SK-N-MC (cell line): ENCODE data around the gene ZNF391.

Source experiments
- DNase-seq: peaks from one replicate; pipeline ENCODE4 v3.0.0-alpha.2; 2011; ENCODE audit warnings: low read depth, low spot score
- H3K27ac ChIP-seq: fragments of 200-600 bp; sonication (generic); 2 replicates; pipeline ENCODE4 v1.5.1; 2016; ENCODE audit warnings: mixed run types
- H3K36me3 ChIP-seq: fragments of 200-600 bp; sonication (generic); 2 replicates; pipeline ENCODE4 v1.6.1; 2017; ENCODE audit warnings: antibody characterized with exemption, low read length, mixed read lengths; ENCODE audit not compliant: insufficient read depth
- H3K4me3 ChIP-seq: fragments of 200-600 bp; sonication (generic); 2 replicates; pipeline ENCODE4 v1.5.1; 2016
- H3K9ac ChIP-seq: fragments of 200-600 bp; sonication (generic); 2 replicates; pipeline ENCODE4 v1.8.0; 2017; ENCODE audit warnings: mixed run types, mixed read lengths; ENCODE audit not compliant: insufficient read length
- H3K9me3 ChIP-seq: fragments of 200-600 bp; sonication (generic); 2 replicates; pipeline ENCODE4 v1.6.1; 2017; ENCODE audit warnings: low read depth, mild to moderate bottlenecking, antibody characterized with exemption, low read length, moderate library complexity, mixed read lengths
- EZH2 ChIP-seq: fragments of 200-600 bp; sonication (generic); IDR thresholded peaks from one replicate; pipeline ENCODE4 v1.6.1; 2017; ENCODE audit warnings: antibody characterized with exemption
- FOXP2 ChIP-seq: optimal IDR thresholded peaks from 2 replicates; pipeline ENCODE3; 2011; ENCODE audit warnings: mild to moderate bottlenecking, moderate library complexity; ENCODE audit not compliant: insufficient read depth; ENCODE audit errors: extremely low read length, control extremely low read depth
- POLR2AphosphoS5 ChIP-seq: IDR thresholded peaks from 2 replicates; pipeline ENCODE4 v1.6.1; 2012; ENCODE audit warnings: mild to moderate bottlenecking, low read depth, low read length, borderline replicate concordance

The ZNF391 gene

GRCh38 chr6:27439371-27439770 is 50.8 kb downstream of the ZNF391 start:
- TF ChIP-seq POLR2AphosphoS5 (no peak), FOXP2 (no peak), EZH2 (no peak)

GRCh38 chr6:27441001-27441400 is 52.4 kb downstream of the ZNF391 start:
- DNase-seq: no peak
- no peaks in the 10 kb centered on the region for H3K36me3 ChIP-seq
- H3K4me3 ChIP-seq: no peak overlapping the region
- TF ChIP-seq POLR2AphosphoS5: no peak
- TF ChIP-seq EZH2: no peak
- TF ChIP-seq FOXP2: no peak
- H3K27ac ChIP-seq: no peak overlapping the region
- no peak overlapping the region for H3K9ac ChIP-seq
- H3K9me3 ChIP-seq: peaks cover 3% of the 10 kb centered on the region; the same call in 1 of the 2 replicates

More at GRCh38 chr6:27439371-27439770, 50.8 kb downstream of the ZNF391 start:
- H3K36me3 ChIP-seq: no peaks in the 10 kb centered on the region
- no peak for DNase-seq
- H3K9me3 ChIP-seq: no peaks in the 10 kb centered on the region; the same call in 1 of the 2 replicates
- no peak overlapping the region for H3K27ac ChIP-seq
- no peak overlapping the region for H3K9ac ChIP-seq
- no peak overlapping the region for H3K4me3 ChIP-seq

DNA sequence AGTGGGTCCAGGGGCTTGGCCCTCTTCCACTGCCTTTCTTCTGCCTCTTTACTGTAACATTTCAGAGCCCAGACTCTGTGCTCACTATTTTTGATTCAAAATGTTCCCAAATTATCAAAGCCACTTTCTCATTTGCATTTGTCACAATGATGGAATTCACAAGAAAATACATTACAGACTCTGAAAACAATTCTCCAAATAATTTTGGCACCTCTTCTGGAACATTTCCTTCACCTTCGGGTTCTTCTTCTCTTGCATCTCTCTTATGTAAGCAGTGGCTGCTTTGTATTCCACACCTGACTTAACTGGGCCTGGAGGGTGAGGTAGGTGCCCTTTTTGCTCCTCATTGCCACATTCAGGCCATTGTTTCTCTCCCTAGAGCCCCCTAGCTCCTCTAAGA is 54.4 kb downstream of the ZNF391 start:
- H3K9me3 ChIP-seq: peaks cover 3% of the 10 kb centered on the region; the same call in 1 of the 2 replicates
- no peak overlapping the region for H3K4me3 ChIP-seq
- no peak for DNase-seq
- H3K36me3 ChIP-seq: no peaks in the 10 kb centered on the region
- TF ChIP-seq EZH2 (no peak), POLR2AphosphoS5 (no peak), FOXP2 (no peak)
- no peak overlapping the region for H3K27ac ChIP-seq
- H3K9ac ChIP-seq: no peak overlapping the region

GRCh38 chr6:27448456-27448855 is 59.9 kb downstream of the ZNF391 start:
- Histone ChIP-seq H3K9me3 (peaks cover 46% of the 10 kb centered on the region), H3K9ac (no peak overlapping the region), H3K36me3 (peaks cover 54% of the 10 kb centered on the region), H3K27ac (no peak overlapping the region), H3K4me3 (no peak overlapping the region)
- TF ChIP-seq POLR2AphosphoS5 (no peak), EZH2 (no peak), FOXP2 (no peak)
- DNase-seq: no peak

DNA sequence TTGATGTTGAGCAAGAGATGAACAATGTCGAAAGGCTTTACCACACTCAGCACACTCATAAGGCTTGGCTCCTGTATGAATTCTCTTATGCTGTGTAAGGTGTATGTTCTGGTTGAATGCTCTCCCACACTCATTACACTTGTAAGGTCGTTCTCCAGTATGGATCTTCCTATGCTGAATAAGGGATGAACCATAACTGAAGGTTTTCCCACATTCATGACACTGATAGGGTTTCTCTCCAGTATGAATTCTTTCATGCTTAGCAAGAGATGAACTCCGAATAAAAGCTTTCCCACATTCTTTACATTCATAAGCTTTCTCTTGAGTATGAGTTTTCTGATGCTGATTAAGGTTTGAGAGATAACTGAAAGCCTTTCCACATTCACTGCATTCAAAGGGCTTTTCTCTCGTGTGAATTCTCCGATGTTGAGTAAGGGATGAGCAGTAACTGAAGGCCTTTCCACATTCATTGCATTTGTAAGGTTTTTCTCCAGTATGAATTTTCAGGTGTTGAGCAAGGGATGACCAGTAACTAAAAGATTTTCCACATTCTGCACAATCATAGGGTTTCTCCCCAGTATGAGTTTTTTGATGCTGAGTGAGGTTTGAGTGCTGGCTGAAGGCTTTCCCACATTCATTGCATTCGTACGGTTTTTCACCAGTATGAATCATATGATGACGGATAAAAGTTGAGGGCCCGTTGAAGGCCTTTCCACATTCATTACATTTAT is 63.3 kb downstream of the ZNF391 start:
- DNase-seq: no peak
- TF ChIP-seq FOXP2 (no peak), POLR2AphosphoS5 (no peak), EZH2 (no peak)
- Histone ChIP-seq H3K9ac (no peak overlapping the region), H3K4me3 (peak overlapping the region; percentile 12; the same call in 1 of the 2 replicates), H3K27ac (no peak overlapping the region), H3K36me3 (peaks cover 87% of the 10 kb centered on the region), H3K9me3 (peaks cover 73% of the 10 kb centered on the region)

DNA sequence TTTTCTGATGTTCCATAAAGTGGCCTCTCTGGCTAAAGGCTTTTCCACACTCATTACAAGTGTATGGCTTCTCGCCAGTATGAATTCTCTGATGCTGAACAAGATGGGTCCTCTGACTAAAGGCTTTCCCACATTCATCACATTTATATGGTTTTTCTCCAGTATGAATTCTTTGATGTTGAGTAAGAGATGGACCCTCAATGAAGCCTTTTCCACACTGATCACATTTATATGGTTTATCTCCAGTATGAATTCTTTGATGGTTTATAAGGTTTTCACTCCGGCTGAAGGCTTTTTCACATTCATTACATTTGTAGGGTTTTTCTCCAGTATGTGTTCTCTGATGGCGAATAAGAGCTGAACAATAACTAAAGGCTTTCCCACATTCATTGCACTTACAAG is 63.9 kb downstream of the ZNF391 start:
- peaks cover 79% of the 10 kb centered on the region for H3K9me3 ChIP-seq
- H3K27ac ChIP-seq: no peak overlapping the region
- H3K36me3 ChIP-seq: peaks cover 94% of the 10 kb centered on the region
- no peak overlapping the region for H3K4me3 ChIP-seq
- no peak for TF ChIP-seq EZH2
- no peak for DNase-seq
- H3K9ac ChIP-seq: no peak overlapping the region
